ENCODE results near the gene ZNF433. TPM values are rescaled to one million over a fixed set of nuclear protein-coding genes. Genes with fewer than 3 reads are reported as not detected.

Gene ZNF433
- total RNA-seq, 2 experiments from 2014 or later, result 1.5 to 2.1 TPM

DNA sequence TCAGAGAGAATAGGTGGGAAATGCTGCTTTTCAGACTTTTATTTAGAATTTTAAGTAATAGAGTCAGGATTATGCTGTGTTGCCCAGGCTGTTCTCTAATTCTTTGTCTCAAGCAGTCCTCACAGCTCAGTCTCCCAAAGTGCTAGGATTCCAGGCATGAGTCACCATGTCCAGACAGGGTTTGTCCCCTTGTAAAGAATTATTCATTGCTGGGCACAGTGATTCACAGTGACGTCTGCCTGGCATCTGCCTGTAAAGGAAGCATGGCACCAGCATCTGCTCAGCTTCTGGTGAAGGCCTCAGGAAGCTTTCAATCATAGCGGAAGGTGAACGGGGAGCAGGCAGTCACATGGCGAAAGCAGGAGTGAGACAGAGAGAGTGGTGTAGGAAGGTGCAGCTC, 53.0 kb downstream of the ZNF433 start:
- TF ChIP-seq, protein P1, sequence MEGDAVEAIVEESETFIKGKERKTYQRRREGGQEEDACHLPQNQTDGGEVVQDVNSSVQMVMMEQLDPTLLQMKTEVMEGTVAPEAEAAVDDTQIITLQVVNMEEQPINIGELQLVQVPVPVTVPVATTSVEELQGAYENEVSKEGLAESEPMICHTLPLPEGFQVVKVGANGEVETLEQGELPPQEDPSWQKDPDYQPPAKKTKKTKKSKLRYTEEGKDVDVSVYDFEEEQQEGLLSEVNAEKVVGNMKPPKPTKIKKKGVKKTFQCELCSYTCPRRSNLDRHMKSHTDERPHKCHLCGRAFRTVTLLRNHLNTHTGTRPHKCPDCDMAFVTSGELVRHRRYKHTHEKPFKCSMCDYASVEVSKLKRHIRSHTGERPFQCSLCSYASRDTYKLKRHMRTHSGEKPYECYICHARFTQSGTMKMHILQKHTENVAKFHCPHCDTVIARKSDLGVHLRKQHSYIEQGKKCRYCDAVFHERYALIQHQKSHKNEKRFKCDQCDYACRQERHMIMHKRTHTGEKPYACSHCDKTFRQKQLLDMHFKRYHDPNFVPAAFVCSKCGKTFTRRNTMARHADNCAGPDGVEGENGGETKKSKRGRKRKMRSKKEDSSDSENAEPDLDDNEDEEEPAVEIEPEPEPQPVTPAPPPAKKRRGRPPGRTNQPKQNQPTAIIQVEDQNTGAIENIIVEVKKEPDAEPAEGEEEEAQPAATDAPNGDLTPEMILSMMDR (IDR thresholded peaks at IDR 0.05), result no peak
- H3K4me3 Mint-ChIP-seq, result no peak overlapping the region
- POLR2A ChIA-PET, result no interaction called here
- ATAC-seq (no peak), DNase-seq (no peak)
- CTCF ChIA-PET, result interaction anchor here (0.9 to 1.9 kb wide), 5 partner anchors 19 to 108 kb away, joined by 3 to 6 read pairs (median 4); no protein-coding TSS in a partner anchor
- H3K4me1 Mint-ChIP-seq (ENCODE audit: low read depth), result peaks cover 5% of the 10 kb centered on the region
- H3K36me3 Mint-ChIP-seq (ENCODE audit: low read depth), result peaks cover 33% of the 10 kb centered on the region
- H3K9me3 Mint-ChIP-seq, result peaks cover 42% of the 10 kb centered on the region
- intact Hi-C loops (cut with micrococcal nuclease), result no loop called here
- H3K27me3 Mint-ChIP-seq, result no peaks in the 10 kb centered on the region
- no peak overlapping the region for H3K27ac Mint-ChIP-seq

DNA sequence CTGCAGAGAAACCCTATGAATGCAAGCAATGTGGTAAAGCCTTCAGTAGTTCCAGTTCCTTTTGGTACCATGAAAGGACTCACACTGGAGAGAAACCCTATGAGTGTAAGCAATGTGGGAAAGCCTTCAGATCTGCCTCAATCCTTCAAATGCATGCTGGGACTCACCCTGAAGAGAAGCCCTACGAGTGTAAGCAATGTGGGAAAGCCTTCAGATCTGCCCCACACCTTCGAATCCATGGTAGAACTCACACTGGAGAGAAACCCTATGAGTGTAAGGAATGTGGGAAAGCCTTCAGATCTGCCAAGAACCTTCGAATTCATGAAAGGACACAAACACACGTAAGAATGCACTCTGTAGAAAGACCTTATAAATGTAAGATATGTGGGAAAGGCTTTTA, 56.0 kb downstream of the ZNF433 start:
- no peak for DNase-seq
- H3K27ac Mint-ChIP-seq, result no peak overlapping the region
- no peaks in the 10 kb centered on the region for H3K27me3 Mint-ChIP-seq
- H3K4me1 Mint-ChIP-seq (ENCODE audit: low read depth), result no peaks in the 10 kb centered on the region
- ChIA-PET CTCF (no interaction called here), POLR2A (no interaction called here)
- TF ChIP-seq, protein P1 (IDR thresholded peaks at IDR 0.05), result no peak
- H3K36me3 Mint-ChIP-seq (ENCODE audit: low read depth), result peaks cover 45% of the 10 kb centered on the region
- H3K4me3 Mint-ChIP-seq, result no peak overlapping the region
- H3K9me3 Mint-ChIP-seq, result peaks cover 63% of the 10 kb centered on the region
- no peak for ATAC-seq
- intact Hi-C loops (cut with micrococcal nuclease), result no loop called here

GRCh38 chr19:11978492-11979100, 56.9 kb downstream of the ZNF433 start:
- H3K27ac Mint-ChIP-seq, result no peak overlapping the region
- intact Hi-C loops (cut with micrococcal nuclease), result no loop called here
- TF ChIP-seq, protein P1 (IDR thresholded peaks at IDR 0.05), result no peak
- no peaks in the 10 kb centered on the region for H3K27me3 Mint-ChIP-seq
- POLR2A ChIA-PET, result no interaction called here
- no peak overlapping the region for H3K4me3 Mint-ChIP-seq
- CTCF ChIA-PET, result no interaction called here
- no peak for ATAC-seq
- H3K9me3 Mint-ChIP-seq, result peaks cover 63% of the 10 kb centered on the region
- no peak for DNase-seq
- H3K4me1 Mint-ChIP-seq (ENCODE audit: low read depth), result no peaks in the 10 kb centered on the region
- H3K36me3 Mint-ChIP-seq (ENCODE audit: low read depth), result peaks cover 45% of the 10 kb centered on the region

GRCh38 chr19:11973019-11973810, 62.3 kb downstream of the ZNF433 start:
- H3K4me3 Mint-ChIP-seq, result no peak overlapping the region
- no peaks in the 10 kb centered on the region for H3K27me3 Mint-ChIP-seq
- TF ChIP-seq, protein P1 (IDR thresholded peaks at IDR 0.05), result no peak
- intact Hi-C loops (cut with micrococcal nuclease), result no loop called here
- peaks cover 21% of the 10 kb centered on the region for H3K36me3 Mint-ChIP-seq (ENCODE audit: low read depth)
- peaks cover 27% of the 10 kb centered on the region for H3K9me3 Mint-ChIP-seq
- H3K4me1 Mint-ChIP-seq (ENCODE audit: low read depth), result no peaks in the 10 kb centered on the region
- no peak for ATAC-seq
- no peak overlapping the region for H3K27ac Mint-ChIP-seq
- no peak for DNase-seq
- ChIA-PET POLR2A (no interaction called here), CTCF (interaction anchor here (1.3 to 2.9 kb wide), 2 partner anchors 9 to 12 kb away, joined by 4 to 9 read pairs; no protein-coding TSS in a partner anchor)

GRCh38 chr19:11971041-11971440, 64.4 kb downstream of the ZNF433 start:
- ChIA-PET POLR2A (no interaction called here), CTCF (no interaction called here)
- ATAC-seq (no peak), DNase-seq (no peak)
- peaks cover 11% of the 10 kb centered on the region for H3K9me3 Mint-ChIP-seq
- TF ChIP-seq, protein P1 (IDR thresholded peaks at IDR 0.05), result no peak
- no peak overlapping the region for H3K27ac Mint-ChIP-seq
- H3K27me3 Mint-ChIP-seq, result no peaks in the 10 kb centered on the region
- H3K36me3 Mint-ChIP-seq (ENCODE audit: low read depth), result peaks cover 6% of the 10 kb centered on the region
- peaks cover 4% of the 10 kb centered on the region for H3K4me1 Mint-ChIP-seq (ENCODE audit: low read depth)
- intact Hi-C loops (cut with micrococcal nuclease), result no loop called here
- H3K4me3 Mint-ChIP-seq, result no peak overlapping the region

Data from activated CD8-positive, alpha-beta T cell treated with anti-CD3 and anti-CD28 coated beads for 36 hours (primary cell).